H1 (cell line): ENCODE results near the gene CNBP. TPM values are rescaled to one million over a fixed set of nuclear protein-coding genes. Genes with fewer than 3 reads are reported as not detected.

Experiments
- HDAC6 ChIP-seq: IDR thresholded peaks from one replicate; pipeline ENCODE4 v1.7.1; 2012; ENCODE audit warnings: low read depth, mild to moderate bottlenecking, inconsistent platforms, low read length, moderate library complexity
- JUND ChIP-seq: IDR thresholded peaks from 2 replicates; pipeline ENCODE4 v1.6.1; 2011; ENCODE audit warnings: mild to moderate bottlenecking, improper control_type of control experiment, low read length
- KDM5A ChIP-seq: fragments of 200-600 bp; IDR thresholded peaks from 2 replicates; pipeline ENCODE4 v1.7.1; 2012; ENCODE audit warnings: mild to moderate bottlenecking, low read length, inconsistent platforms, mixed read lengths
- SIN3A ChIP-seq, 2 experiments: IDR thresholded peaks in 1 of 2; conservative IDR thresholded peaks in 1 of 2; 2 replicates each; pipeline ENCODE4 v1.6.1; 2011 to 2012; ENCODE audit warnings: low read length in 2 of 2, improper control_type of control experiment in 1 of 2, low read depth in 1 of 2, mild to moderate bottlenecking in 1 of 2
- SP1 ChIP-seq: IDR thresholded peaks from 2 replicates; pipeline ENCODE4 v1.6.1; 2011; ENCODE audit warnings: low read depth, low read length
- SRF ChIP-seq: IDR thresholded peaks from 2 replicates; pipeline ENCODE4 v1.6.1; 2011; ENCODE audit warnings: mild to moderate bottlenecking, low read depth, low read length, moderate library complexity
- polyA plus RNA-seq, 7 experiments: library from polyadenylated mRNA; depleted of rRNA in 3 of 7; stranded (reverse) in 5 of 7; unstranded in 2 of 7; fragments of >200 nt in 5 of 7; fragments of 200-250 nt in 2 of 7; gene quantifications; 1 replicate in 5 of 7; 2 replicates in 1 of 7; 4 replicates in 1 of 7; pipeline versions ENCODE4 v1.2.1 to v1.2.3, GENCODE V29; 2011 to 2013; ENCODE audit warnings: missing spikeins in 2 of 7, mixed read lengths in 2 of 7
- total RNA-seq: library from RNA; stranded (reverse); fragmentation: NEBNext Ultra II Directional; extraction: Animal tissue kit (Norgen Biotek cat#: 25700); gene quantifications from 2 replicates; pipeline ENCODE4 v1.2.1, GENCODE V29; 2021
- TF ChIP-seq, protein P1 (sequence below): IDR thresholded peaks from 2 replicates; pipeline ENCODE4 v1.6.1; 2011; ENCODE audit warnings: low read depth, mild to moderate bottlenecking, low read length; ENCODE audit not compliant: insufficient read depth

Gene CNBP
- total and polyA plus RNA-seq, 2 of the 8 experiments (the other 6 are each of a cell fraction or from before 2014, with no cell fraction given), result 315 to 371 TPM

DNA sequence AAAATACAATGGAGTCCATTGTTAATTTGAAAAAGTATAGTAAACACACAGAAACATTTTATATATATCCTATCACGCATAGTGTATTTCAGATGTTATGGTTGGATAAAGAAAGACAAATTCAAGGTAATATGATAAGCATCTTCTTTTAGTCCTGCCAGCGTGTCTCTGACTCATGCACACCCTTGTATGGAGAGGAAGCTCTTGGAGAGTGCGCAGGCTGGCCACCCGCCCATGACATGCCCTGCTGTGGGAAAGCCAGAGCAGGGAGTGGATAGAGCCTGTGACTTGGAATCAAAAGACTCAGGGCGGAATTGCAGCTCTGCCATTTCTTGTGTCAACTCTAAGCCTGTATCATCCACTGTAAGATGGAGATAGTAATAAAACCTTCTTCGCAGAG is 42.7 kb upstream of the CNBP start (continued):
- TF ChIP-seq JUND (no peak), KDM5A (no peak), SRF (no peak), SP1 (no peak), SIN3A (conservative IDR thresholded peaks at IDR 0.05 in 1 of 2, IDR thresholded peaks at IDR 0.05 in 1 of 2; ENCODE audit: low read depth in 1 of 2, low read length in 2 of 2) (no peak), HDAC6 (no peak)
- TF ChIP-seq, protein P1, sequence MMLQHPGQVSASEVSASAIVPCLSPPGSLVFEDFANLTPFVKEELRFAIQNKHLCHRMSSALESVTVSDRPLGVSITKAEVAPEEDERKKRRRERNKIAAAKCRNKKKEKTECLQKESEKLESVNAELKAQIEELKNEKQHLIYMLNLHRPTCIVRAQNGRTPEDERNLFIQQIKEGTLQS, result no peak
